Stomach (tissue), 9 donors: Measurements from ENCODE around the gene DDIT3. TPM values are rescaled to one million over a fixed set of nuclear protein-coding genes. Genes with fewer than 3 reads are reported as not detected.

Experiments
- DNase-seq, 2 donors: peaks; one replicate each; pipeline versions ENCODE4 v3.0.0 to v3.0.0-alpha.2; 2013 to 2019
- H3K27ac ChIP-seq, 5 donors: fragments of 200-600 bp in 4 of 5; sonication (generic) in 4 of 5; one replicate each; pipeline ENCODE4 v1.5.1; 2013 to 2019; ENCODE audit warnings: mild to moderate bottlenecking in 1 of 5, moderate library complexity in 1 of 5
- H3K27me3 ChIP-seq, 3 donors: fragments of 200-600 bp; sonication (generic); one replicate each; pipeline ENCODE4 v1.5.1; 2017 to 2019; ENCODE audit warnings: mixed run types in 1 of 3
- H3K36me3 ChIP-seq, 4 donors: fragments of 200-600 bp; sonication (generic); 1 replicate in 3 of 4; 2 replicates in 1 of 4; pipeline ENCODE4 v1.5.1; 2016 to 2019
- H3K4me1 ChIP-seq, 4 donors: fragments of 200-600 bp; sonication (generic); one replicate each; pipeline ENCODE4 v1.5.1; 2016 to 2019
- H3K4me3 ChIP-seq, 4 donors: fragments of 200-600 bp; sonication (generic) in 3 of 4; one replicate each; pipeline ENCODE4 v1.5.1; 2016 to 2019; ENCODE audit warnings: mild to moderate bottlenecking in 1 of 4
- H3K9me3 ChIP-seq, 4 donors: fragments of 200-600 bp; sonication (generic); one replicate each; pipeline ENCODE4 v1.5.1; 2016 to 2019
- EP300 ChIP-seq: sonication (generic); formaldehyde crosslinking; IDR thresholded peaks from one replicate; pipeline ENCODE4 v1.6.1; 2017; ENCODE audit warnings: antibody characterized with exemption
- POLR2A ChIP-seq, 4 donors: fragments of 450-650 bp; IDR thresholded peaks; one replicate each; pipeline ENCODE4 v1.6.1; 2016; ENCODE audit warnings: antibody characterized with exemption in 4 of 4, control low read depth in 2 of 4, mild to moderate bottlenecking in 1 of 4, moderate library complexity in 1 of 4
- POLR2AphosphoS5 ChIP-seq, 3 donors: sonication (generic); formaldehyde crosslinking; IDR thresholded peaks; one replicate each; pipeline ENCODE4 v1.6.1; 2016; ENCODE audit warnings: antibody characterized with exemption in 3 of 3
- WGBS, 5 donors: extraction: QIAGEN DNeasy Blood & Tissue Kit in 3 of 5; methylation state at CpG; one replicate each; pipeline versions ENCODE4 v1.1.5 to v1.1.7; 2013 to 2018; 5-methylcytosine and 5-hydroxymethylcytosine counted together
- intact Hi-C: fragments of 100-400 bp; cut with DNase I; formaldehyde crosslinking; loops from one replicate; pipeline ENCODE4 v1.15.1; 2023; ENCODE audit warnings: low total_unique reads
- polyA plus RNA-seq, 3 donors: library from polyadenylated mRNA; stranded (reverse); fragments of 200-250 nt; gene quantifications; one replicate each; pipeline ENCODE4 v1.2.3, GENCODE V29; 2013
- total RNA-seq, 5 donors: library from RNA; depleted of rRNA; stranded (reverse); fragments of >200 nt; gene quantifications; one replicate each; pipeline versions ENCODE4 v1.1.0 to v1.2.3, GENCODE V29; 2014 to 2016
- TF ChIP-seq, protein P1 (sequence below), 7 experiments: fragments of 450-650 bp in 4 of 7; fragments of 200-600 bp in 3 of 7; sonication (generic) in 3 of 7; IDR thresholded peaks; one replicate each; pipeline ENCODE4 v1.5.1; 2016 to 2019; ENCODE audit warnings: antibody characterized with exemption in 7 of 7, control low read depth in 2 of 7, mild to moderate bottlenecking in 1 of 7
- donor health status: healthy with polysubstance abuse.
- donor health status: Bipolar disorder and iron deficiency.
- donor health status: healthy.

DDIT3 gene
- total and polyA plus RNA-seq, 8 donors, result 7.5 to 159 (median 48.1) TPM

DNA sequence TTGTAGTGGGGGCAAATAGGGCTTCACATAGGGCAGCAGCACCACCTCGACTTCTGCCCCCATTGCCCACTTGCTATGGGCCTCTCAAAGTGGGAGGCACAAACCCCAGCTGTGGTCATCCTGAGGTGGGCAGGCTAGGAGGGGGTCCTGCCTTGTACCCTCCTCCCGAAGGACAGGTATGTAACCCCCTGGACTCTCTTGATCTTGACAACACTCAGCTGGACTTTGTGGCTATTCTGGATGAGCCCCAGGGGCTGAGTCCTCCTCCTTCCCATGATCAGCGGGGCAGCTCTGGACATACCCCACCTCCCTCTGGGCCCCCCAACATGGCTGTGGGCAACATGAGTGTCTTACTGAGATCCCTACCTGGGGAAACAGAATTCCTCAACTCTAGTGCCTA, 48.7 kb downstream of the DDIT3 start:
- whole genome bisulfite sequencing, 5 donors, result 80 to 90% (median 84%) methylated on average over 3 of the region's 3 CpGs; no CpG with 5 or more reads in 1 of the 5 donors
- no peak for DNase-seq
- peaks cover 0 to 88% (median 29%) of the 10 kb centered on the region in 3 donors for H3K27me3 ChIP-seq
- intact Hi-C loops, result no loop called here
- H3K9me3 ChIP-seq, result no peaks in the 10 kb centered on the region
- H3K4me1 ChIP-seq, result peaks cover 17 to 33% (median 22%) of the 10 kb centered on the region in 4 donors
- no peak for TF ChIP-seq POLR2AphosphoS5 (IDR thresholded peaks at IDR 0.05)
- TF ChIP-seq, protein P1, sequence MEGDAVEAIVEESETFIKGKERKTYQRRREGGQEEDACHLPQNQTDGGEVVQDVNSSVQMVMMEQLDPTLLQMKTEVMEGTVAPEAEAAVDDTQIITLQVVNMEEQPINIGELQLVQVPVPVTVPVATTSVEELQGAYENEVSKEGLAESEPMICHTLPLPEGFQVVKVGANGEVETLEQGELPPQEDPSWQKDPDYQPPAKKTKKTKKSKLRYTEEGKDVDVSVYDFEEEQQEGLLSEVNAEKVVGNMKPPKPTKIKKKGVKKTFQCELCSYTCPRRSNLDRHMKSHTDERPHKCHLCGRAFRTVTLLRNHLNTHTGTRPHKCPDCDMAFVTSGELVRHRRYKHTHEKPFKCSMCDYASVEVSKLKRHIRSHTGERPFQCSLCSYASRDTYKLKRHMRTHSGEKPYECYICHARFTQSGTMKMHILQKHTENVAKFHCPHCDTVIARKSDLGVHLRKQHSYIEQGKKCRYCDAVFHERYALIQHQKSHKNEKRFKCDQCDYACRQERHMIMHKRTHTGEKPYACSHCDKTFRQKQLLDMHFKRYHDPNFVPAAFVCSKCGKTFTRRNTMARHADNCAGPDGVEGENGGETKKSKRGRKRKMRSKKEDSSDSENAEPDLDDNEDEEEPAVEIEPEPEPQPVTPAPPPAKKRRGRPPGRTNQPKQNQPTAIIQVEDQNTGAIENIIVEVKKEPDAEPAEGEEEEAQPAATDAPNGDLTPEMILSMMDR (IDR thresholded peaks at IDR 0.05), result no peak
- TF ChIP-seq POLR2A (IDR thresholded peaks at IDR 0.05), result no peak
- no peak for TF ChIP-seq EP300
- peaks cover 0 to 32% (median 9%) of the 10 kb centered on the region in 4 donors for H3K36me3 ChIP-seq
- H3K27ac ChIP-seq, result no peak overlapping the region
- H3K4me3 ChIP-seq, result no peak overlapping the region

DNA sequence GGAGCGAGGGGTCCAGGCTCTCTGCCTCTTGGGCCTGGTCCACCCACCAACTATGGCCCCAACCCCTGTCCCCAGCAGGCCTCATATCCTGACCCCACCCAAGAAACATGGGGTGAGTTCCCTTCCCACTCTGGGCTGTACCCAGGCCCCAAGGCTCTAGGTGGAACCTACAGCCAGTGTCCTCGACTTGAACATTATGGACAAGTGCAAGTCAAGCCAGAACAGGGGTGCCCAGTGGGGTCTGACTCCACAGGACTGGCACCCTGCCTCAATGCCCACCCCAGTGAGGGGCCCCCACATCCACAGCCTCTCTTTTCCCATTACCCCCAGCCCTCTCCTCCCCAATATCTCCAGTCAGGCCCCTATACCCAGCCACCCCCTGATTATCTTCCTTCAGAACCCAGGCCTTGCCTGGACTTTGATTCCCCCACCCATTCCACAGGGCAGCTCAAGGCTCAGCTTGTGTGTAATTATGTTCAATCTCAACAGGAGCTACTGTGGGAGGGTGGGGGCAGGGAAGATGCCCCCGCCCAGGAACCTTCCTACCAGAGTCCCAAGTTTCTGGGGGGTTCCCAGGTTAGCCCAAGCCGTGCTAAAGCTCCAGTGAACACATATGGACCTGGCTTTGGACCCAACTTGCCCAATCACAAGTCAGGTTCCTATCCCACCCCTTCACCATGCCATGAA, 49.2 kb downstream of the DDIT3 start:
- Histone ChIP-seq H3K27ac (no peak overlapping the region), H3K27me3 (peaks cover 0 to 83% (median 23%) of the 10 kb centered on the region in 3 donors)
- intact Hi-C loops, result no loop called here

DNA sequence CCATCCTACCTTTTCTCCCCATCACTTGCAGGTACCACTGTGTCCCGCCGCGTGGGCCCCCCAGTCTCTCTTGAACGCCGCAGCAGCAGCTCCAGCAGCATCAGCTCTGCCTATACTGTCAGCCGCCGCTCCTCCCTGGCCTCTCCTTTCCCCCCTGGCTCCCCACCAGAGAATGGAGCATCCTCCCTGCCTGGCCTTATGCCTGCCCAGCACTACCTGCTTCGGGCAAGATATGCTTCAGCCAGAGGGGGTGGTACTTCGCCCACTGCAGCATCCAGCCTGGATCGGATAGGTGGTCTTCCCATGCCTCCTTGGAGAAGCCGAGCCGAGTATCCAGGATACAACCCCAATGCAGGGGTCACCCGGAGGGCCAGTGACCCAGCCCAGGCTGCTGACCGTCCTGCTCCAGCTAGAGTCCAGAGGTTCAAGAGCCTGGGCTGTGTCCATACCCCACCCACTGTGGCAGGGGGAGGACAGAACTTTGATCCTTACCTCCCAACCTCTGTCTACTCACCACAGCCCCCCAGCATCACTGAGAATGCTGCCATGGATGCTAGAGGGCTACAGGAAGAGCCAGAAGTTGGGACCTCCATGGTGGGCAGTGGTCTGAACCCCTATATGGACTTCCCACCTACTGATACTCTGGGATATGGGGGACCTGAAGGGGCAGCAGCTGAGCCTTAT, 49.9 kb downstream of the DDIT3 start:
- no peak overlapping the region for H3K27ac ChIP-seq
- TF ChIP-seq EP300 (no peak), POLR2A (IDR thresholded peaks at IDR 0.05) (no peak), POLR2AphosphoS5 (IDR thresholded peaks at IDR 0.05) (no peak)
- TF ChIP-seq, protein P1 (IDR thresholded peaks at IDR 0.05), result no peak
- no peak for DNase-seq
- no peak overlapping the region for H3K4me3 ChIP-seq
- H3K9me3 ChIP-seq, result no peaks in the 10 kb centered on the region
- peaks cover 7 to 21% (median 10%) of the 10 kb centered on the region in 4 donors for H3K4me1 ChIP-seq
- WGBS, 5 donors, result 83 to 95% (median 92%) methylated on average over 12 to 14 of the region's 14 CpGs
- intact Hi-C loops, result no loop called here
- peaks cover 0 to 76% (median 17%) of the 10 kb centered on the region in 3 donors for H3K27me3 ChIP-seq
- peaks cover 0 to 32% (median 9%) of the 10 kb centered on the region in 4 donors for H3K36me3 ChIP-seq

More for the DNA sequence above, 49.2 kb downstream of the DDIT3 start:
- DNase-seq, result no peak
- Histone ChIP-seq H3K4me1 (peaks cover 14 to 28% (median 17%) of the 10 kb centered on the region in 4 donors), H3K36me3 (peaks cover 0 to 32% (median 9%) of the 10 kb centered on the region in 4 donors), H3K4me3 (no peak overlapping the region), H3K9me3 (no peaks in the 10 kb centered on the region)
- WGBS, 5 donors, result 58 to 77% (median 71%) methylated on average over 3 to 4 of the region's 4 CpGs
- TF ChIP-seq EP300, result no peak
- TF ChIP-seq POLR2A (IDR thresholded peaks at IDR 0.05), result no peak
- TF ChIP-seq, protein P1 (IDR thresholded peaks at IDR 0.05), result no peak
- no peak for TF ChIP-seq POLR2AphosphoS5 (IDR thresholded peaks at IDR 0.05)

DNA sequence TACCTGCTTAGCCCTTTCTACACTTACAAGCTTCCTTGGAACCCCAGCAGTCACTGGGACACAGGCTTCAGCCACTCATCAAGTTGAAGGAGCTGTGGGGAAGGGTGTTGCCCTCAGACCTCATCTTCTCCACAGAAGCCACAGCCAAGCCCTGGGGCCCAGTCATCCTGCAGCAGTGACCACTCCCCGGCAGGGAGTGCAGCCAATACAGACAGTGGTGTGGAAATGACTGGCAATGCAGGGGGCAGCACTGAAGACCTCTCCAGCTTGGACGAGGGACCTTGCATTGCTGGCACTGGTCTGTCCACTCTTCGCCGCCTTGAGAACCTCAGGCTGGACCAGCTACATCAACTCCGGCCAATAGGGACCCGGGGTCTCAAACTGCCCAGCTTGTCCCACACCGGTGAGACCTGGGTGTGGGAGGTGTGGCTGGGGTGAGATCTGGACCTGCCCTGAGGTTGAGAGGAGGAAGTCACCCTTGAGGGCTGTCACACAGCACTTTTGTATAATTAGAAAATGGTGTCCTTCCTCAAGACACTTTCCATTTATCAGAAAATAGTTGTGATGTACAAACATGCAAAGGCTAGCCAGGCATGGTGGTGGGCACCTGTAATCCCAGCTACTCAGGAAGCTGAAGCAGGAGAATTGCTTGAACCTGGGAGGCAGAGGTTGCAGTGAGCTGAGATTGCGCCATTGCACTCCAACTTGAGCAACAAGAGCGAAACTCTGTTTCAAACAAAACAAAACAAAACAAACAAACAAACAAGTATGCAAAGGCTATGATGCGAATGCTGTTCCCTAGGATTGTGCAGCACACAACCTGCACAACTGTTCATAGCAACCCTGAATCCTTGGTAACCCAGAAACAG, 50.8 kb downstream of the DDIT3 start:
- Histone ChIP-seq H3K9me3 (no peaks in the 10 kb centered on the region), H3K27me3 (peaks cover 0 to 71% (median 8%) of the 10 kb centered on the region in 3 donors), H3K27ac (no peak overlapping the region), H3K4me1 (peaks cover 0 to 12% (median 2%) of the 10 kb centered on the region in 4 donors), H3K4me3 (no peak overlapping the region), H3K36me3 (peaks cover 0 to 26% (median 9%) of the 10 kb centered on the region in 4 donors)
- no peak for DNase-seq
- TF ChIP-seq, protein P1 (IDR thresholded peaks at IDR 0.05), result no peak
- TF ChIP-seq EP300 (no peak), POLR2AphosphoS5 (IDR thresholded peaks at IDR 0.05) (no peak)
- 81 to 88% (median 83%) methylated on average over 10 of the region's 10 CpGs for WGBS, 5 donors
- intact Hi-C loops, result no loop called here
